Large intestine (tissue), 3 donors: Measurements from ENCODE around the gene TXNL4B. TPM values are rescaled to one million over a fixed set of nuclear protein-coding genes. Genes with fewer than 3 reads are reported as not detected.
"Not testable (repeated sequence)": the region's sequence is repeated elsewhere in the genome, so short reads cannot be mapped to it uniquely, and the experiment has no call there.

ENCODE experiments used
- DNase-seq, 2 donors: peaks; one replicate each; pipeline versions ENCODE4 v3.0.0 to v3.0.0-alpha.2; 2013
- H3K27ac ChIP-seq: one replicate; pipeline ENCODE4 v1.5.1; 2013; ENCODE audit warnings: low read length
- H3K27me3 ChIP-seq: 2 replicates; pipeline ENCODE4 v1.6.1; 2013; ENCODE audit warnings: low read length; ENCODE audit not compliant: control insufficient read depth, insufficient read depth
- H3K36me3 ChIP-seq: 2 replicates; pipeline ENCODE4 v1.6.1; 2013; ENCODE audit warnings: low read length; ENCODE audit not compliant: control insufficient read depth, insufficient read depth
- H3K4me1 ChIP-seq: one replicate; pipeline ENCODE4 v1.6.1; 2013; ENCODE audit warnings: low read length; ENCODE audit not compliant: control insufficient read depth, insufficient read depth
- H3K4me3 ChIP-seq: one replicate; pipeline ENCODE4 v1.5.1; 2013; ENCODE audit warnings: low read length
- H3K9me3 ChIP-seq: one replicate; pipeline ENCODE4 v1.6.1; 2013; ENCODE audit warnings: mild to moderate bottlenecking, low read depth, low read length, moderate library complexity; ENCODE audit not compliant: control insufficient read depth
- WGBS: methylation state at CpG from one replicate; pipeline ENCODE4 v1.1.5; 2013; ENCODE audit warnings: low lambda C conversion rate; ENCODE audit not compliant: insufficient coverage; 5-methylcytosine and 5-hydroxymethylcytosine counted together
- polyA plus RNA-seq: library from polyadenylated mRNA; unstranded; fragments of 120-200 nt; gene quantifications from one replicate; pipeline ENCODE4 v1.2.1, GENCODE V29; 2013

The TXNL4B gene
- polyA plus RNA-seq, 1 donor = 18.9 TPM

GRCh38 chr16:72076991-72077706, 16.3 kb downstream of the TXNL4B start:
- H3K9me3 ChIP-seq, H3K27me3 ChIP-seq, H3K4me3 ChIP-seq, H3K36me3 ChIP-seq, DNase-seq, H3K4me1 ChIP-seq, H3K27ac ChIP-seq: not testable (repeated sequence)
- no CpG with 5 or more reads among the region's 5 CpGs for WGBS

GRCh38 chr16:72075067-72075466, 18.4 kb downstream of the TXNL4B start:
- H3K36me3 ChIP-seq, H3K4me3 ChIP-seq, DNase-seq, H3K9me3 ChIP-seq, H3K27me3 ChIP-seq, H3K27ac ChIP-seq: not testable (repeated sequence)
- peaks cover 11% of the 10 kb centered on the region for H3K4me1 ChIP-seq
- WGBS = no CpG with 5 or more reads among the region's 6 CpGs

- Histone ChIP-seq H3K36me3 (no peaks in the 10 kb centered on the region), H3K27me3 (no peaks in the 10 kb centered on the region), H3K4me1 (peaks cover 11% of the 10 kb centered on the region), H3K27ac (no peak overlapping the region), H3K4me3 (no peak overlapping the region), H3K9me3 (no peaks in the 10 kb centered on the region)
- WGBS = no CpG with 5 or more reads among the region's 8 CpGs
- DNase-seq = no peak
These were observed 19.7 kb downstream of the TXNL4B start for GRCh38 chr16:72073560-72074230.

- Histone ChIP-seq H3K27me3 (no peaks in the 10 kb centered on the region), H3K4me3 (no peak overlapping the region), H3K4me1 (peaks cover 11% of the 10 kb centered on the region), H3K27ac (peak overlapping the region; percentile 12), H3K9me3 (no peaks in the 10 kb centered on the region), H3K36me3 (no peaks in the 10 kb centered on the region)
- no CpG with 5 or more reads among the region's 12 CpGs for WGBS
- peak; percentile 61 to 82 for DNase-seq
These were observed 20.7 kb downstream of the TXNL4B start for GRCh38 chr16:72072514-72073342.

- Histone ChIP-seq H3K4me1 (peaks cover 11% of the 10 kb centered on the region), H3K9me3 (no peaks in the 10 kb centered on the region), H3K36me3 (no peaks in the 10 kb centered on the region), H3K27ac (no peak overlapping the region), H3K4me3 (no peak overlapping the region), H3K27me3 (no peaks in the 10 kb centered on the region)
- 100% methylated on average over 2 of the region's 4 CpGs for WGBS
- DNase-seq = no peak
These were observed 24.5 kb downstream of the TXNL4B start for GRCh38 chr16:72068930-72069329.

DNA sequence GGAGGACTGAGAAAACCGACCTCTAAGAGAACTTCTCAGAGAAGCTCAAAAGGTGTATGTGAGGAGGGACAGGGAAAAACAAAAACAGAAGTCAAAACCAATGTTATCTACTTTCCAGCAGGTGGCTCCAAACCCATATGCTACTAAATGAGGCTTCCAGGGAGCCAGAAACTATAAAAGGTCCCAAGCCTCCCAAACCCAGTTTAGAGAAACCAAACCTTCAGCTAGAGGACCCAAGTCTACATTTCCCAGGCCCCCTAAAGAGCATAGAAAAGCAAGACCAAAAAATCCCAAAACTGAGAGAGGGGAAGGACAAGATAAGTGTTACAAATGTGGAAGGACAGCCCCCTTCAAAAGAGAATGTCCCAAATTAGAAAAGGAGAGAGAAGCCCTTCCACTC, 26.7 kb downstream of the TXNL4B start:
- H3K36me3 ChIP-seq = no peaks in the 10 kb centered on the region
- no CpG with 5 or more reads among the region's 1 CpG for WGBS
- H3K9me3 ChIP-seq = no peaks in the 10 kb centered on the region
- peaks cover 3% of the 10 kb centered on the region for H3K4me1 ChIP-seq
- no peak overlapping the region for H3K4me3 ChIP-seq
- no peaks in the 10 kb centered on the region for H3K27me3 ChIP-seq
- H3K27ac ChIP-seq = no peak overlapping the region
- peak; percentile 10 to 24 for DNase-seq

DNA sequence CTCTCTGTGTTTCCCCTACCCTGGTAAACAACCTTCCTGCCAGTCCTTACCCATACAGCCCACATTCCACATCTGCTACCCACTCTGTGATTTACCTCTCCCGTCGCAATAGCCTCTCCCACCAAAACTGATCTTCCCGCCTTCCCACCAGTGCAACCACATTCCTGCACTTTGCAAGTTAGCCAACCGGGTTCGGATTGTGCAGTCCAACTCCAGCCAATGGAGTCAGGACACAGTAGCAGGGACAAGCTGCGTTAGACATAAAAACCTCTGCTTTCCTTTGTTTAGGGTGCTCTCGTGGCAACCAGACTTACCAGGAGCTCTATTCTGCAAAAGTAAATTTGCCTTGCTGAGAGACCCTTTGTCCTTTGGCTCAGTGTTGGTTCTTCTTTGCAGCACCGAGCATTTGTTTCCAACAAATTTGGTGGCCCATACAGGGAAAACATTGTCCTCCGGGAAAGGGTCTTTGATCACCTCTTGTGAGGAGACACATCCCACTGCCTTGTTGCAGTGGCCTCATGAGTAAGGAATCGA, 29.0 kb downstream of the TXNL4B start:
- no peaks in the 10 kb centered on the region for H3K9me3 ChIP-seq
- H3K36me3 ChIP-seq = no peaks in the 10 kb centered on the region
- no peak overlapping the region for H3K4me3 ChIP-seq
- no peaks in the 10 kb centered on the region for H3K27me3 ChIP-seq
- no peak for DNase-seq
- no peak overlapping the region for H3K27ac ChIP-seq
- no CpG with 5 or more reads among the region's 10 CpGs for WGBS
- H3K4me1 ChIP-seq = no peaks in the 10 kb centered on the region

DNA sequence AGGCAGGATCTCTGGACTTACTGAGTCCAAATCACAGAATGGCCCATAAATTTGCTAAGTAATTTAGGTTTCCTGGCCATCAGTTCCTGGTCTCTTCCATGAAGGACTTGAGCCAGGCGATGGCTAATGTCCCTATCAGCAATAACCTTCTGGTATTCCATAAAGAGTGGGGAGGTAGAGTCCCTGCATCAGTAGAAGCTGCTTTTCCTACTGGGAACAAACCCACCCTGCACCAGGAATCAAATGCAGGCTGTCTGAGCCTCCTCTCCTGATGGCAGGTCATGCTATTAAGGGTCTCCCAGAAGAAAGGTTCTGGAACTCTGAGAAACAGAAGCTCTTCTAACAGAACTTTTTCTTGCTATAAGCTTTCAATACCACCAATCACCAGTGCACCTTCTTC, 31.9 kb downstream of the TXNL4B start:
- Histone ChIP-seq H3K27me3 (no peaks in the 10 kb centered on the region), H3K4me1 (no peaks in the 10 kb centered on the region), H3K36me3 (no peaks in the 10 kb centered on the region), H3K4me3 (no peak overlapping the region), H3K9me3 (no peaks in the 10 kb centered on the region), H3K27ac (no peak overlapping the region)
- WGBS = no CpG with 5 or more reads among the region's 1 CpG
- no peak for DNase-seq

DNA sequence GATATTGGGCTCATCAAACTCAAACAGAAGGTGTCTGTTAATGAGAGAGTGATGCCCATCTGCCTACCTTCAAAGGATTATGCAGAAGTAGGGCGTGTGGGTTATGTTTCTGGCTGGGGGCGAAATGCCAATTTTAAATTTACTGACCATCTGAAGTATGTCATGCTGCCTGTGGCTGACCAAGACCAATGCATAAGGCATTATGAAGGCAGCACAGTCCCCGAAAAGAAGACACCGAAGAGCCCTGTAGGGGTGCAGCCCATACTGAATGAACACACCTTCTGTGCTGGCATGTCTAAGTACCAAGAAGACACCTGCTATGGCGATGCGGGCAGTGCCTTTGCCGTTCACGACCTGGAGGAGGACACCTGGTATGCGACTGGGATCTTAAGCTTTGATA, 33.0 kb downstream of the TXNL4B start:
- no peak for DNase-seq
- H3K27ac ChIP-seq = no peak overlapping the region
- no peaks in the 10 kb centered on the region for H3K4me1 ChIP-seq
- WGBS = no CpG with 5 or more reads among the region's 9 CpGs
- no peaks in the 10 kb centered on the region for H3K27me3 ChIP-seq
- no peaks in the 10 kb centered on the region for H3K36me3 ChIP-seq
- H3K4me3 ChIP-seq = no peak overlapping the region
- H3K9me3 ChIP-seq = no peaks in the 10 kb centered on the region

DNA sequence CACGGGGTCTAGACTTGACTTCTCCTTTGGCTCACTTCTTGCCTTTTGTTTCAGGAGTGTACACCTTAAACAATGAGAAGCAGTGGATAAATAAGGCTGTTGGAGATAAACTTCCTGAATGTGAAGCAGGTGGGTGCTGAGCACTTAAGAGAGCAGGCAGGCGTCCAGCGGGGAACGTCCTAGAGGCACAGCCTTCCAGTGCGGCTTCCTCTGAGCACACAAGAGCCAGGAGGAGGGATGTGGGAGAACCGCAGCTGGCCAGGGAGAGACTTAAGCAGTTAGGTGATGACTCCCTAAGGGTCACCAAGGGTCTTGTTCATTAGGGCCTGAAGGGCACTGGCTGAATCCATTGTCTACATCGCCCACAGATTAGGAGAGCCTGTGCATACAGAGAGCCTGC, 34.4 kb downstream of the TXNL4B start:
- H3K9me3 ChIP-seq, H3K36me3 ChIP-seq, H3K27ac ChIP-seq, H3K4me1 ChIP-seq, H3K27me3 ChIP-seq, H3K4me3 ChIP-seq, DNase-seq: not testable (repeated sequence)
- WGBS = no CpG with 5 or more reads among the region's 7 CpGs
